Mucosa of descending colon (tissue), 3 donors: ENCODE data around the gene THSD7A. TPM values are rescaled to one million over a fixed set of nuclear protein-coding genes. Genes with fewer than 3 reads are reported as not detected.

Source experiments
- ATAC-seq: fragments of 200-7000 bp; cut with Tn5 transposase; one replicate; pipeline ENCODE4 v1.9.1; 2020; ENCODE audit warnings: mild to moderate bottlenecking, moderate library complexity
- DNase-seq, 3 donors: peaks; one replicate each; pipeline ENCODE4 v3.0.0-alpha.2; 2020
- H3K36me3 ChIP-seq: fragments of 200-600 bp; one replicate; pipeline ENCODE4 v1.8.0; 2021; ENCODE audit warnings: low read depth, mild to moderate bottlenecking
- H3K4me1 ChIP-seq: fragments of 200-600 bp; one replicate; pipeline ENCODE4 v1.8.0; 2021; ENCODE audit warnings: low read depth, mild to moderate bottlenecking
- H3K4me3 ChIP-seq: fragments of 200-600 bp; one replicate; pipeline ENCODE4 v1.8.0; 2021; ENCODE audit warnings: mild to moderate bottlenecking
- H3K9me3 ChIP-seq: fragments of 200-600 bp; one replicate; pipeline ENCODE4 v1.8.0; 2021; ENCODE audit warnings: mild to moderate bottlenecking
- CTCF ChIP-seq: fragments of 200-600 bp; IDR thresholded peaks from one replicate; pipeline ENCODE4 v1.8.0; 2022; ENCODE audit warnings: antibody characterized with exemption, mild to moderate bottlenecking
- intact Hi-C, 2 donors: fragments of 100-400 bp; cut with DNase I in 1 of 2; cut with micrococcal nuclease in 1 of 2; formaldehyde crosslinking; loops; one replicate each; pipeline versions ENCODE4 v1.11.0 to v1.11.1; 2022; cut with DNase I, micrococcal nuclease
- total RNA-seq, 3 donors: library from RNA; stranded (reverse); fragmentation: NEBNext Ultra II Directional in 2 of 3; extraction: Animal tissue kit (Norgen Biotek cat#: 25700) in 2 of 3; gene quantifications; one replicate each; pipeline versions ENCODE4 v1.2.1 to v1.2.4, GENCODE V29; 2021 to 2023
- donor health status: DM: no; HTN: no; CAD: no; lungs with moderate emphysema.
- donor health status: DM: no; HTN: no; CAD: no.
- donor health status: DM: no; HTN: yes; CAD: no.

THSD7A gene
- total RNA-seq, 3 donors from 2014 or later, result 1.0 to 5.4 (median 3.4) TPM

GRCh38 chr7:11369696-11370095 lies 462.3 kb downstream of the THSD7A start:
- intact Hi-C loops, result no loop called here
- H3K4me1 ChIP-seq, result no peaks in the 10 kb centered on the region
- no peak overlapping the region for H3K4me3 ChIP-seq
- no peak for ATAC-seq
- H3K9me3 ChIP-seq, result no peaks in the 10 kb centered on the region
- H3K36me3 ChIP-seq, result no peaks in the 10 kb centered on the region
- DNase-seq, result no peak
- TF ChIP-seq CTCF, result no peak

GRCh38 chr7:11366118-11366517 lies 465.9 kb downstream of the THSD7A start:
- H3K36me3 ChIP-seq, result no peaks in the 10 kb centered on the region
- no peak overlapping the region for H3K4me3 ChIP-seq
- no peak for DNase-seq
- intact Hi-C loops, result no loop called here
- H3K4me1 ChIP-seq, result no peaks in the 10 kb centered on the region
- TF ChIP-seq CTCF, result no peak
- no peak for ATAC-seq
- no peaks in the 10 kb centered on the region for H3K9me3 ChIP-seq

GRCh38 chr7:11358637-11359036 lies 473.4 kb downstream of the THSD7A start:
- DNase-seq, result no peak
- no peaks in the 10 kb centered on the region for H3K4me1 ChIP-seq
- no peak for ATAC-seq
- no peak overlapping the region for H3K4me3 ChIP-seq
- no peaks in the 10 kb centered on the region for H3K9me3 ChIP-seq
- intact Hi-C loops, result no loop called here
- H3K36me3 ChIP-seq, result no peaks in the 10 kb centered on the region
- TF ChIP-seq CTCF, result no peak

- intact Hi-C loops, result no loop called here
- no peak for ATAC-seq
- DNase-seq, result no peak
- Histone ChIP-seq H3K4me1 (no peaks in the 10 kb centered on the region), H3K9me3 (no peaks in the 10 kb centered on the region), H3K36me3 (no peaks in the 10 kb centered on the region), H3K4me3 (no peak overlapping the region)
- no peak for TF ChIP-seq CTCF
Observed at GRCh38 chr7:11355399-11356005, 476.5 kb downstream of the THSD7A start.

- no peak for ATAC-seq
Observed at GRCh38 chr7:11346302-11346701, 485.7 kb downstream of the THSD7A start.

More at GRCh38 chr7:11346302-11346701, 485.7 kb downstream of the THSD7A start:
- H3K4me3 ChIP-seq, result no peak overlapping the region
- TF ChIP-seq CTCF, result no peak
- H3K9me3 ChIP-seq, result no peaks in the 10 kb centered on the region
- no peaks in the 10 kb centered on the region for H3K4me1 ChIP-seq
- no peaks in the 10 kb centered on the region for H3K36me3 ChIP-seq
- intact Hi-C loops, result no loop called here
- no peak for DNase-seq
